WTC11 (cell line): ENCODE measurements around the gene COL25A1. TPM values are rescaled to one million over a fixed set of nuclear protein-coding genes. Genes with fewer than 3 reads are reported as not detected.

Experiments used
- ATAC-seq: fragments of 200-7000 bp; cut with Tn5 transposase; 2 replicates; pipeline ENCODE4 v1.10.0; 2021; ENCODE audit warnings: mild to moderate bottlenecking, moderate library complexity
- CTCF ChIA-PET: fragments of 300-600 bp; sonication (Branson Sonifier 250); formaldehyde crosslinking; loops from one replicate; lab custom pipeline; 2021; ENCODE audit warnings: antibody characterized with exemption; lab: Charles Lee
- POLR2A ChIA-PET: fragments of 350-600 bp; sonication (Branson Sonifier 250); formaldehyde crosslinking; loops from one replicate; lab custom pipeline; 2021; ENCODE audit warnings: antibody characterized with exemption; lab: Charles Lee
- DNase-seq: peaks from one replicate; pipeline ENCODE4 v3.0.0; 2021; ENCODE audit warnings: low spot score
- H3K27ac Mint-ChIP-seq: 2 replicates; pipeline ENCODE4 v1.8.0; 2021; ENCODE audit warnings: mixed read lengths
- H3K27me3 Mint-ChIP-seq: 2 replicates; pipeline ENCODE4 v1.8.0; 2021; ENCODE audit warnings: low read depth, mild to moderate bottlenecking, moderate library complexity, mixed read lengths
- H3K36me3 Mint-ChIP-seq: 2 replicates; pipeline ENCODE4 v1.8.0; 2021; ENCODE audit warnings: mixed read lengths
- H3K4me1 Mint-ChIP-seq: 2 replicates; pipeline ENCODE4 v1.8.0; 2022; ENCODE audit warnings: mixed read lengths
- H3K4me3 Mint-ChIP-seq: 2 replicates; pipeline ENCODE4 v1.8.0; 2021; ENCODE audit warnings: mild to moderate bottlenecking, moderate library complexity, mixed read lengths
- H3K9me3 Mint-ChIP-seq: 2 replicates; pipeline ENCODE4 v1.8.0; 2021; ENCODE audit warnings: mixed read lengths
- CBFB ChIP-seq: sonication (generic); formaldehyde crosslinking; IDR thresholded peaks from 2 replicates; pipeline ENCODE4 v1.8.1; 2022; ENCODE audit warnings: mild to moderate bottlenecking, low read depth, missing genetic modification reagents
- CREM ChIP-seq: sonication (generic); formaldehyde crosslinking; IDR thresholded peaks from 2 replicates; pipeline ENCODE4 v1.8.1; 2022; ENCODE audit warnings: mild to moderate bottlenecking, missing genetic modification reagents, moderate library complexity
- ELF4 ChIP-seq: sonication (generic); formaldehyde crosslinking; IDR thresholded peaks from 2 replicates; pipeline ENCODE4 v1.8.1; 2022; ENCODE audit warnings: low read depth, mild to moderate bottlenecking, moderate library complexity, missing genetic modification reagents
- GABPB1 ChIP-seq: sonication (generic); formaldehyde crosslinking; IDR thresholded peaks from 2 replicates; pipeline ENCODE4 v1.8.1; 2023; ENCODE audit warnings: mild to moderate bottlenecking, missing genetic modification reagents
- GRHL2 ChIP-seq: fragments of 250-450 bp; sonication (Bioruptor Pico); IDR thresholded peaks from 2 replicates; pipeline ENCODE4 v1.8.0; 2022; ENCODE audit warnings: mild to moderate bottlenecking, moderate library complexity; ENCODE audit not compliant: insufficient replicate concordance, severe bottlenecking
- NFATC4 ChIP-seq: fragments of 250-450 bp; sonication (Bioruptor Pico); IDR thresholded peaks from 2 replicates; pipeline ENCODE4 v1.9.0; 2021; ENCODE audit warnings: mild to moderate bottlenecking
- NR1H2 ChIP-seq: sonication (generic); formaldehyde crosslinking; IDR thresholded peaks from 2 replicates; pipeline ENCODE4 v1.9.0; 2021; ENCODE audit warnings: mild to moderate bottlenecking, moderate library complexity, missing genetic modification reagents
- RORB ChIP-seq: fragments of 250-450 bp; sonication (Bioruptor Pico); IDR thresholded peaks from 2 replicates; pipeline ENCODE4 v1.9.0; 2021; ENCODE audit warnings: mild to moderate bottlenecking
- SMAD4 ChIP-seq: sonication (generic); formaldehyde crosslinking; IDR thresholded peaks from 2 replicates; pipeline ENCODE4 v1.8.0; 2022; ENCODE audit warnings: mild to moderate bottlenecking, missing genetic modification reagents
- ZNF121 ChIP-seq: sonication (generic); formaldehyde crosslinking; IDR thresholded peaks from 2 replicates; pipeline ENCODE4 v1.8.0; 2023; ENCODE audit warnings: missing genetic modification reagents
- ZNF138 ChIP-seq: sonication (generic); formaldehyde crosslinking; conservative IDR thresholded peaks from 2 replicates; pipeline ENCODE4 v1.8.1; 2022; ENCODE audit warnings: mild to moderate bottlenecking, moderate library complexity, missing genetic modification reagents
- ZNF396 ChIP-seq: fragments of 250-450 bp; sonication (Bioruptor Pico); IDR thresholded peaks from 2 replicates; pipeline ENCODE4 v1.8.0; 2021; ENCODE audit warnings: mild to moderate bottlenecking, moderate library complexity, borderline replicate concordance
- total RNA-seq: library from RNA; stranded (reverse); gene quantifications from 3 replicates; pipeline ENCODE4 v1.2.3, GENCODE V29; 2021
- TF ChIP-seq, protein P1 (sequence below): sonication (generic); formaldehyde crosslinking; IDR thresholded peaks from 2 replicates; pipeline ENCODE4 v1.8.0; 2022; ENCODE audit warnings: mild to moderate bottlenecking, missing genetic modification reagents
- TF ChIP-seq, protein P2 (sequence below): sonication (generic); formaldehyde crosslinking; IDR thresholded peaks from 2 replicates; pipeline ENCODE4 v1.8.1; 2023; ENCODE audit warnings: mild to moderate bottlenecking, missing genetic modification reagents
- TF ChIP-seq, protein P3 (sequence below): sonication (generic); formaldehyde crosslinking; IDR thresholded peaks from 2 replicates; pipeline ENCODE4 v1.8.1; 2022; ENCODE audit warnings: low read depth, missing genetic modification reagents, borderline replicate concordance
- TF ChIP-seq, protein P4 (sequence below): sonication (generic); formaldehyde crosslinking; IDR thresholded peaks from 2 replicates; pipeline ENCODE4 v1.8.1; 2023; ENCODE audit warnings: mild to moderate bottlenecking, missing genetic modification reagents, moderate library complexity
- TF ChIP-seq, protein P5 (sequence below): sonication (generic); formaldehyde crosslinking; IDR thresholded peaks from 2 replicates; pipeline ENCODE4 v1.8.1; 2023; ENCODE audit warnings: mild to moderate bottlenecking, moderate library complexity, missing genetic modification reagents
- TF ChIP-seq, protein P6 (sequence below): sonication (generic); formaldehyde crosslinking; IDR thresholded peaks from 2 replicates; pipeline ENCODE4 v1.8.0; 2023; ENCODE audit warnings: missing genetic modification reagents, mild to moderate bottlenecking, borderline replicate concordance
- TF ChIP-seq, protein P7 (sequence below): sonication (generic); formaldehyde crosslinking; IDR thresholded peaks from 2 replicates; pipeline ENCODE4 v1.8.1; 2022; ENCODE audit warnings: low read depth, mild to moderate bottlenecking, moderate library complexity, missing genetic modification reagents, borderline replicate concordance
- TF ChIP-seq, protein P8 (sequence below): sonication (generic); formaldehyde crosslinking; IDR thresholded peaks from 2 replicates; pipeline ENCODE4 v1.8.1; 2022; ENCODE audit warnings: missing genetic modification reagents, borderline replicate concordance
- TF ChIP-seq, protein P9 (sequence below): sonication (generic); formaldehyde crosslinking; IDR thresholded peaks from 2 replicates; pipeline ENCODE4 v1.8.0; 2022; ENCODE audit warnings: mild to moderate bottlenecking, missing genetic modification reagents

Gene COL25A1
- total RNA-seq, 1 experiment from 2014 or later = 6.6 TPM

DNA sequence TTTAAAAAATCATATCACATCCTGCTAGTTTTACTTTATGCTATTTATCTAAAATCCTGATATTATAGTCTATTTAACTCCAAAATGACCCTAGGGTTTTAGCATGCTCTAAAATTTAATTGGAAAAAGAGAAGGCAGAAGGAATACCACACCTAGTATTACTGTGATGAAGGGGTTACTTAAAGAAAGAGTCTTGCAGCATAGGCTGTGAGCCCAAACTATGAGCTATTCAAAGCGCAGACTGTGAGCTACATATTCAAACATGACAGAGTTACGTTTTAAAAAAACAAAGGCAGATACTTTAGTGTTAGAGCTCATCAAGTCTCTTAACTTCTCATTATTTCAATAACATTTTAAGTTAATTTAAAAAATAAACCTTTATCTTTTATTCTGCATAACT is 291.9 kb downstream of the COL25A1 start:
- TF ChIP-seq GRHL2 (CRISPR knock-in tag) (no peak), NFATC4 (CRISPR knock-in tag) (no peak), SMAD4 (CRISPR knock-in tag) (no peak), GABPB1 (CRISPR knock-in tag) (no peak), ELF4 (CRISPR knock-in tag) (no peak), RORB (CRISPR knock-in tag) (no peak), ZNF138 (no peak)
- TF ChIP-seq, protein P1, sequence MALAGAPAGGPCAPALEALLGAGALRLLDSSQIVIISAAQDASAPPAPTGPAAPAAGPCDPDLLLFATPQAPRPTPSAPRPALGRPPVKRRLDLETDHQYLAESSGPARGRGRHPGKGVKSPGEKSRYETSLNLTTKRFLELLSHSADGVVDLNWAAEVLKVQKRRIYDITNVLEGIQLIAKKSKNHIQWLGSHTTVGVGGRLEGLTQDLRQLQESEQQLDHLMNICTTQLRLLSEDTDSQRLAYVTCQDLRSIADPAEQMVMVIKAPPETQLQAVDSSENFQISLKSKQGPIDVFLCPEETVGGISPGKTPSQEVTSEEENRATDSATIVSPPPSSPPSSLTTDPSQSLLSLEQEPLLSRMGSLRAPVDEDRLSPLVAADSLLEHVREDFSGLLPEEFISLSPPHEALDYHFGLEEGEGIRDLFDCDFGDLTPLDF = no peak
- TF ChIP-seq, protein P2, sequence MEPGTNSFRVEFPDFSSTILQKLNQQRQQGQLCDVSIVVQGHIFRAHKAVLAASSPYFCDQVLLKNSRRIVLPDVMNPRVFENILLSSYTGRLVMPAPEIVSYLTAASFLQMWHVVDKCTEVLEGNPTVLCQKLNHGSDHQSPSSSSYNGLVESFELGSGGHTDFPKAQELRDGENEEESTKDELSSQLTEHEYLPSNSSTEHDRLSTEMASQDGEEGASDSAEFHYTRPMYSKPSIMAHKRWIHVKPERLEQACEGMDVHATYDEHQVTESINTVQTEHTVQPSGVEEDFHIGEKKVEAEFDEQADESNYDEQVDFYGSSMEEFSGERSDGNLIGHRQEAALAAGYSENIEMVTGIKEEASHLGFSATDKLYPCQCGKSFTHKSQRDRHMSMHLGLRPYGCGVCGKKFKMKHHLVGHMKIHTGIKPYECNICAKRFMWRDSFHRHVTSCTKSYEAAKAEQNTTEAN (CRISPR knock-in tag) = no peak
- Mint-ChIP-seq H3K27ac (no peak overlapping the region), H3K4me1 (peaks cover 23% of the 10 kb centered on the region), H3K27me3 (no peaks in the 10 kb centered on the region), H3K36me3 (peaks cover 12% of the 10 kb centered on the region), H3K9me3 (peaks cover 11% of the 10 kb centered on the region), H3K4me3 (no peak overlapping the region)
- DNase-seq (no peak), ATAC-seq (no peak)
- ChIA-PET POLR2A (no interaction called here), CTCF (interaction anchor here (1.8 kb wide), 1 partner anchor 283 kb away, joined by 5 read pairs; no protein-coding TSS in a partner anchor)

DNA sequence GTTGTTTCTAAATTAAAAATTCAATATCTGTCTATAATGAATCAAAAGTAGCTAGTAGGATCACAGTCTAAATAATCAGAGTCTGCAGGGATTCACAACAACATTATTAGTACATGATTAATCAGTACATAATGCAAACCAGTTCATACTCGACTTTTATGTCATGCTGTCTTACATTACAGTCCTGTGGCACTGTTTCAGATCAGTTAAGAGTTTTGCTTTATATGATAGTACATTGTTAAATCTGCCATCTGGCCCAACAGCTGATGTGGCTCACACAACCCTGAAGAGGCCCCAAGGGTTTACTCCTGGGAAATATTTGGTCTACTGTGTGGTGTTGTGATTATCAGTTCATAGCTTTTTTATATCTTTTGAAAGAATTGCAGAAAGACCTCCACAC is 292.5 kb downstream of the COL25A1 start:
- ChIA-PET POLR2A (no interaction called here), CTCF (interaction anchor here (1.8 kb wide), 1 partner anchor 284 kb away, joined by 5 read pairs; no protein-coding TSS in a partner anchor)
- no peaks in the 10 kb centered on the region for H3K27me3 Mint-ChIP-seq
- H3K9me3 Mint-ChIP-seq = peaks cover 11% of the 10 kb centered on the region
- H3K36me3 Mint-ChIP-seq = peaks cover 12% of the 10 kb centered on the region
- no peak for ATAC-seq
- no peak for DNase-seq
- H3K4me3 Mint-ChIP-seq = no peak overlapping the region
- H3K27ac Mint-ChIP-seq = no peak overlapping the region
- peaks cover 29% of the 10 kb centered on the region for H3K4me1 Mint-ChIP-seq
- TF ChIP-seq, protein P3, sequence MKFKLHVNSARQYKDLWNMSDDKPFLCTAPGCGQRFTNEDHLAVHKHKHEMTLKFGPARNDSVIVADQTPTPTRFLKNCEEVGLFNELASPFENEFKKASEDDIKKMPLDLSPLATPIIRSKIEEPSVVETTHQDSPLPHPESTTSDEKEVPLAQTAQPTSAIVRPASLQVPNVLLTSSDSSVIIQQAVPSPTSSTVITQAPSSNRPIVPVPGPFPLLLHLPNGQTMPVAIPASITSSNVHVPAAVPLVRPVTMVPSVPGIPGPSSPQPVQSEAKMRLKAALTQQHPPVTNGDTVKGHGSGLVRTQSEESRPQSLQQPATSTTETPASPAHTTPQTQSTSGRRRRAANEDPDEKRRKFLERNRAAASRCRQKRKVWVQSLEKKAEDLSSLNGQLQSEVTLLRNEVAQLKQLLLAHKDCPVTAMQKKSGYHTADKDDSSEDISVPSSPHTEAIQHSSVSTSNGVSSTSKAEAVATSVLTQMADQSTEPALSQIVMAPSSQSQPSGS (CRISPR knock-in tag) = no peak
- TF ChIP-seq ZNF121 (CRISPR knock-in tag) = no peak
- TF ChIP-seq, protein P4, sequence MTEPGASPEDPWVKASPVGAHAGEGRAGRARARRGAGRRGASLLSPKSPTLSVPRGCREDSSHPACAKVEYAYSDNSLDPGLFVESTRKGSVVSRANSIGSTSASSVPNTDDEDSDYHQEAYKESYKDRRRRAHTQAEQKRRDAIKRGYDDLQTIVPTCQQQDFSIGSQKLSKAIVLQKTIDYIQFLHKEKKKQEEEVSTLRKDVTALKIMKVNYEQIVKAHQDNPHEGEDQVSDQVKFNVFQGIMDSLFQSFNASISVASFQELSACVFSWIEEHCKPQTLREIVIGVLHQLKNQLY = no peak
- TF ChIP-seq, protein P5, sequence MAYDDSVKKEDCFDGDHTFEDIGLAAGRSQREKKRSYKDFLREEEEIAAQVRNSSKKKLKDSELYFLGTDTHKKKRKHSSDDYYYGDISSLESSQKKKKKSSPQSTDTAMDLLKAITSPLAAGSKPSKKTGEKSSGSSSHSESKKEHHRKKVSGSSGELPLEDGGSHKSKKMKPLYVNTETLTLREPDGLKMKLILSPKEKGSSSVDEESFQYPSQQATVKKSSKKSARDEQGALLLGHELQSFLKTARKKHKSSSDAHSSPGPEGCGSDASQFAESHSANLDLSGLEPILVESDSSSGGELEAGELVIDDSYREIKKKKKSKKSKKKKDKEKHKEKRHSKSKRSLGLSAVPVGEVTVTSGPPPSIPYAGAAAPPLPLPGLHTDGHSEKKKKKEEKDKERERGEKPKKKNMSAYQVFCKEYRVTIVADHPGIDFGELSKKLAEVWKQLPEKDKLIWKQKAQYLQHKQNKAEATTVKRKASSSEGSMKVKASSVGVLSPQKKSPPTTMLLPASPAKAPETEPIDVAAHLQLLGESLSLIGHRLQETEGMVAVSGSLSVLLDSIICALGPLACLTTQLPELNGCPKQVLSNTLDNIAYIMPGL = no peak
- TF ChIP-seq CBFB (CRISPR knock-in tag) = no peak
- no peak for TF ChIP-seq GABPB1 (CRISPR knock-in tag)
- TF ChIP-seq, protein P6, sequence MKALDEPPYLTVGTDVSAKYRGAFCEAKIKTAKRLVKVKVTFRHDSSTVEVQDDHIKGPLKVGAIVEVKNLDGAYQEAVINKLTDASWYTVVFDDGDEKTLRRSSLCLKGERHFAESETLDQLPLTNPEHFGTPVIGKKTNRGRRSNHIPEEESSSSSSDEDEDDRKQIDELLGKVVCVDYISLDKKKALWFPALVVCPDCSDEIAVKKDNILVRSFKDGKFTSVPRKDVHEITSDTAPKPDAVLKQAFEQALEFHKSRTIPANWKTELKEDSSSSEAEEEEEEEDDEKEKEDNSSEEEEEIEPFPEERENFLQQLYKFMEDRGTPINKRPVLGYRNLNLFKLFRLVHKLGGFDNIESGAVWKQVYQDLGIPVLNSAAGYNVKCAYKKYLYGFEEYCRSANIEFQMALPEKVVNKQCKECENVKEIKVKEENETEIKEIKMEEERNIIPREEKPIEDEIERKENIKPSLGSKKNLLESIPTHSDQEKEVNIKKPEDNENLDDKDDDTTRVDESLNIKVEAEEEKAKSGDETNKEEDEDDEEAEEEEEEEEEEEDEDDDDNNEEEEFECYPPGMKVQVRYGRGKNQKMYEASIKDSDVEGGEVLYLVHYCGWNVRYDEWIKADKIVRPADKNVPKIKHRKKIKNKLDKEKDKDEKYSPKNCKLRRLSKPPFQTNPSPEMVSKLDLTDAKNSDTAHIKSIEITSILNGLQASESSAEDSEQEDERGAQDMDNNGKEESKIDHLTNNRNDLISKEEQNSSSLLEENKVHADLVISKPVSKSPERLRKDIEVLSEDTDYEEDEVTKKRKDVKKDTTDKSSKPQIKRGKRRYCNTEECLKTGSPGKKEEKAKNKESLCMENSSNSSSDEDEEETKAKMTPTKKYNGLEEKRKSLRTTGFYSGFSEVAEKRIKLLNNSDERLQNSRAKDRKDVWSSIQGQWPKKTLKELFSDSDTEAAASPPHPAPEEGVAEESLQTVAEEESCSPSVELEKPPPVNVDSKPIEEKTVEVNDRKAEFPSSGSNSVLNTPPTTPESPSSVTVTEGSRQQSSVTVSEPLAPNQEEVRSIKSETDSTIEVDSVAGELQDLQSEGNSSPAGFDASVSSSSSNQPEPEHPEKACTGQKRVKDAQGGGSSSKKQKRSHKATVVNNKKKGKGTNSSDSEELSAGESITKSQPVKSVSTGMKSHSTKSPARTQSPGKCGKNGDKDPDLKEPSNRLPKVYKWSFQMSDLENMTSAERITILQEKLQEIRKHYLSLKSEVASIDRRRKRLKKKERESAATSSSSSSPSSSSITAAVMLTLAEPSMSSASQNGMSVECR (CRISPR knock-in tag) = no peak
- TF ChIP-seq, protein P7, sequence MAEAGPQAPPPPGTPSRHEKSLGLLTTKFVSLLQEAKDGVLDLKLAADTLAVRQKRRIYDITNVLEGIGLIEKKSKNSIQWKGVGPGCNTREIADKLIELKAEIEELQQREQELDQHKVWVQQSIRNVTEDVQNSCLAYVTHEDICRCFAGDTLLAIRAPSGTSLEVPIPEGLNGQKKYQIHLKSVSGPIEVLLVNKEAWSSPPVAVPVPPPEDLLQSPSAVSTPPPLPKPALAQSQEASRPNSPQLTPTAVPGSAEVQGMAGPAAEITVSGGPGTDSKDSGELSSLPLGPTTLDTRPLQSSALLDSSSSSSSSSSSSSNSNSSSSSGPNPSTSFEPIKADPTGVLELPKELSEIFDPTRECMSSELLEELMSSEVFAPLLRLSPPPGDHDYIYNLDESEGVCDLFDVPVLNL (CRISPR knock-in tag) = no peak
- no peak for TF ChIP-seq ZNF396 (CRISPR knock-in tag)
- TF ChIP-seq NR1H2 (CRISPR knock-in tag) = no peak
- TF ChIP-seq CREM (CRISPR knock-in tag) = no peak
- TF ChIP-seq, protein P8, sequence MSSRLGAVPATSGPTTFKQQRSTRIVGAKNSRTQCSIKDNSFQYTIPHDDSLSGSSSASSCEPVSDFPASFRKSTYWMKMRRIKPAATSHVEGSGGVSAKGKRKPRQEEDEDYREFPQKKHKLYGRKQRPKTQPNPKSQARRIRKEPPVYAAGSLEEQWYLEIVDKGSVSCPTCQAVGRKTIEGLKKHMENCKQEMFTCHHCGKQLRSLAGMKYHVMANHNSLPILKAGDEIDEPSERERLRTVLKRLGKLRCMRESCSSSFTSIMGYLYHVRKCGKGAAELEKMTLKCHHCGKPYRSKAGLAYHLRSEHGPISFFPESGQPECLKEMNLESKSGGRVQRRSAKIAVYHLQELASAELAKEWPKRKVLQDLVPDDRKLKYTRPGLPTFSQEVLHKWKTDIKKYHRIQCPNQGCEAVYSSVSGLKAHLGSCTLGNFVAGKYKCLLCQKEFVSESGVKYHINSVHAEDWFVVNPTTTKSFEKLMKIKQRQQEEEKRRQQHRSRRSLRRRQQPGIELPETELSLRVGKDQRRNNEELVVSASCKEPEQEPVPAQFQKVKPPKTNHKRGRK (CRISPR knock-in tag) = no peak
- TF ChIP-seq, protein P9, sequence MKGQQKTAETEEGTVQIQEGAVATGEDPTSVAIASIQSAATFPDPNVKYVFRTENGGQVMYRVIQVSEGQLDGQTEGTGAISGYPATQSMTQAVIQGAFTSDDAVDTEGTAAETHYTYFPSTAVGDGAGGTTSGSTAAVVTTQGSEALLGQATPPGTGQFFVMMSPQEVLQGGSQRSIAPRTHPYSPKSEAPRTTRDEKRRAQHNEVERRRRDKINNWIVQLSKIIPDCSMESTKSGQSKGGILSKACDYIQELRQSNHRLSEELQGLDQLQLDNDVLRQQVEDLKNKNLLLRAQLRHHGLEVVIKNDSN (CRISPR knock-in tag) = no peak
